Stimulated activated CD8-positive, alpha-beta memory T cell treated with anti-CD3 and anti-CD28 coated beads, Interleukin-15, amount 100 ng/mL, for 48 hours (primary cell): Measurements from ENCODE around the gene MBNL1.

Experiments used
- DNase-seq, 2 donors: peaks; one replicate each; pipeline ENCODE4 v3.0.0-alpha.2; 2020; ENCODE audit warnings: low read depth in 2 of 2

MBNL1 gene

DNA sequence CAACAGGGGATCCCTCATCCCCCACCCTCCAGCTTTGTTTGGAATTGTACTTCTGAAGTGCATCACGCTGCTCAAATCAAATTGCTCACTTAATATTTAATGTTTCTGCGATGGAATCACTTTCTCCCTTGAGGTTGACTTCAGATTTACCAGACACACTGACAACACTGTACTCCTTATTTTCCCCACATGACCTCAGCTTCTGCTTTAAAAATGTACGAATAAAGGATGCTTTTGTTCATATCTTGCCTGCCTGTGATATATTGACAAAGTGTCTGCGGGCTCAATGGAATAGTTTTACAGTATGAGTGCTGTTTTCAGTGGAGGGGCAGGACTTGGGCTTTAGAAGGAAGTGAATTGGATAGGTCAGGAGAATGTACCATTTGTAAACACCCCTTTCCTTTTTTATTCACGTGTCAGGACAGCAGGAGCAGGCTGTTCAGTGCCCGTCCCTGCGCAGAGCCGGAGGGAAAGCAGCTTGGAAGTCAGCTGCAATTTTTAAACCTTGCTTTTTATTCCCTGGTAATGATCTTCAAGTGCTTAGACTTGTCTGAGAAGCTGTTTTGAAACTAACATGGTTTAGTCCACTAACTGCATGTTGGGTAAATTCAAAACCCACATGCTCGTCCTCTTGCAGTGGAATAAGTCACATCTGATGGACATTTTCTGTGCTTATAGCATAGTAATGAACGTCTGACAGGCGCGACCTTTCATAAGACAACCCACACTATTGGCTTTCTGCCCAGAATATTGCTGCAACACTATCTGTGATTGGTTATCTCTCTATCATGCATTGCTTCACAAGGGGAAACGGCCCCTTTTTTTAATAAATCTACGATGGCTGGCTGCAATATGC is 29.9 kb downstream of the MBNL1 start:
- DNase-seq = peak; percentile 24 to 43

DNA sequence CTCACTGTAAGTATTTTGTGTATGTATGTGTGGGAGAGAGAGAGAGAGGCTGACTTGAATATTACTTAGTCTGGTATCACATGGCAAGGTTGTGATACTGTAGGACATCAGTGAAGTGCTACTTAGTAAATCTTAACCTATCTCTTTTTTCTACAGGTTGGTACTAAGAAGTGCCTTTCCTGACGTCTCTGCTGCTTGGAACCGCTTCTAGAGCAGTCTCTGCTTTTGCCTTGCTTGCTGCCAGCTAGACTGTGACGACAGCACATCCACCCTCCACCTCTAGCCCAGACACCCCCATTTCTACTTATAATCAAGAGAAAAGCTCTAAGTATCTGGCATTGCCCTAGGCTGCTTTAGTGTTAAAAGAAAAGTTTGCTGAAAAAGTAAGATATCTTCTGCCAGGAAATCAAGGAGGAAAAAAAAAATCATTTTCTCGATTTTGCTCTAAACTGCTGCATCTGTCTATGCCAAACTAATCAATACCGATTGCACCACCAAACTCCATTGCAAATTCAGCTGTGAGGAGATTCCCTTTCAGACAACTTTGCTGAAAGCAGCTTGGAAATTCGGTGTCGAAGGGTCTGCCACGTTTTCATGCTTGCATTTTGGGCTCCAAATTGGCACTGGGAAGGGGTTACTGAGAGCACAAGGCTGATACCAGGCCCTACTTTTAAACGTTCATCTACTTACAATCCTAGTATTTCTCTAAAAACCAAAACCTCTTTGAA is 30.7 kb downstream of the MBNL1 start:
- no peak for DNase-seq

GRCh38 chr3:152300029-152300731 is 31.5 kb downstream of the MBNL1 start:
- DNase-seq = no peak

- DNase-seq = no peak
Measured at GRCh38 chr3:152301745-152302181, 33.0 kb downstream of the MBNL1 start.

- no peak for DNase-seq
Measured at GRCh38 chr3:152302521-152303021, 33.8 kb downstream of the MBNL1 start.

- DNase-seq = no peak
Measured at GRCh38 chr3:152304160-152304559, 35.4 kb downstream of the MBNL1 start.

GRCh38 chr3:152305075-152305474 is 36.3 kb downstream of the MBNL1 start:
- DNase-seq = no peak

DNA sequence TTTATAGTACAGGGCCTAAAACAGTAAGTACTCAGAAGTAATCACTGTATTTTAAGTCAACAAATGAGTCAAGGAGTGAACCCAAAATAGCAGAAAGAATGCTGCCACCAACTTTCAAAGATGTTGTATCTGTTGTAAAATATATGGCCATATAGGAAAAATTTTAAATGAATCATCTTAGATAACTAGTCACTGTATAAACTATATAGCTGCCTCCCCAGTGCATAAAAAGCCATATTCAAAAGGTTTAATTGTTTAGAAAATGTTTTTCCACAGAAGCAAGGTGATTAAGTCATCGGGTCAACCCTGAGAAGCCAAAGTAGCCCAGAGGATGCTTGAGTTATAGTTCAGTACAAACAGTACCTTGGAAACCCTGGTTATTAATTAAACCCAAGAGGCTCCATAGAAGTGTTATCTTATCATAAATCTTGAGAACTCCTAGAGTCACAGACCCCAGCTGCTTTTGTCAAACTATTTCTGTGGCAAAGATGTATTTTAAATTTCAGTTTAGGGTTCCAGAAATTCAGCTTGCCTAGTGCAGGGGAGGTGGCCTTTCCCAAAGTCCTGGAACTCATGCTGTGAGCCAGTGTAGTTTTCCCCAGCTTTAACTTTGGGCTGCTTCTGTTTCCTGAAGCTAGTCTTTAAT is 39.2 kb downstream of the MBNL1 start:
- no peak for DNase-seq

DNA sequence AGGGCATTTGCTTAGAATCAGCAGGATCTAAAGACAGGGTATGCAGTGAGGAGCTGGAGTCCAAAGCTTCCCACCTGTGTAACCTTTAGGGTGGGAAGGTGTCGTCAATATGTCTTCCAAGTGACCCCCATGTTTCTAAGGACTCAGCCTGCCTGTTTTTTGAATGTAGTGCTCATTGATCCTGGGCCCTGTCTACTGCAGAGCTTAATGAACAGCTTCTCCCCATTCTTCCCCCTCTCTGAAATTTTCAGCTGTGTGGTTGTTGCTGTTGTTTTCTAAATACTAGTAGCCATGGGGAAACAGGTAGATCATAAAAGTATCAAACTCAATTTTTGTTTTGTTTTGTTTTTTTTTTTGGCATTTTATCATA is 39.7 kb downstream of the MBNL1 start:
- no peak for DNase-seq

GRCh38 chr3:152309031-152309430 is 40.3 kb downstream of the MBNL1 start:
- no peak for DNase-seq

DNA sequence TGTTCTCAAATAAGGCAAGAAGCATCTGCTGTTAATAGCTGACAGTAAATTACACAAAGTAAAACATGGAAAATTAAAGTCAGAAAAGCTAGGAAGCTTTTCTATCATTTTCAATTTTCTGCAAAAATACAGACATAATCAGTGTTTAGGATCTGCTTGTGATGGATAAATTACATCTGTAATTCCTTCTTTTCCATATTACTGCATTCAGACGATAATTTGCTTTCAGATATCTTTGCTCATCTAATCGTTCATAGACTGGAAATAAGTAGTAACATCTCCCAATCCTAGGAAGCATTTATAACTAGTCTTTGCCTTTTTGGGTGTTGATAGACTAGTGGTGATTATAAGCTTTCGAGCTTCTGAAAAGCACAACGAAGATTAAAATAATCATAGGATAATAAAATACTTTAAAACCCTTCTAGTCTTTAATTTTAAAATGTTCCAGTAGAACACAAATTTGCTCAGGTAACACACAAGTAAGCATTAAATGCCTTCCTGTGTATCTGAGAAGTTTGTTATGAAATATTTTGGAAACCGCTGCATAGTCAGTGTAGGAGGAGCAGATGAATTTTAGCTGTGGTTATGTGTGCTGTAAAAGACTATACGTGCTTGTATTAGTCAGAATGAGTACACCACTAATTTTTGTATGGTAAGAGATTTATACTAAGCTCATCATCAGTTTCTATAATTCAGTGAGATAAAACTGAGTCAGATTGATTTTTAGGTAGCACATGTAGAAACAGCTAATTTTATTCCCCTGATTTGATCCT is 41.0 kb downstream of the MBNL1 start:
- DNase-seq = no peak

DNA sequence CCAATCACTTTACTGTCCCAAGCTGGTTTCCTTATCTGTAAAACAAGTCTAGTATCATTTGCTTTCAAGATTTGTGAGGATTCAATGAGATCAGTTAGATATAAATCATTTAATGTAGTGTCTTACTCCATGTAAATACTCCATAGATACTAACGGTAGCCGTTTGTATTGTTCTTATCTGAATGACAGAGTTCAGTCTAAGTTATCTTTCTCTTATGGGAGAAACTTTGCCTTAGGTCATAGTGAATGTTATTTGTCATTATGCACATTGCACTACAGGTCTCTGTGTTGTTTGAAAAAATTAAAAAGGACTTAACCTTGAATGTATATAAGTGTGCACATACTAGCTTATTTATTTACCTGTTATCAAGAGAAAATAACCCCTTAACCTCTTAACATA is 44.7 kb downstream of the MBNL1 start:
- DNase-seq = no peak

DNA sequence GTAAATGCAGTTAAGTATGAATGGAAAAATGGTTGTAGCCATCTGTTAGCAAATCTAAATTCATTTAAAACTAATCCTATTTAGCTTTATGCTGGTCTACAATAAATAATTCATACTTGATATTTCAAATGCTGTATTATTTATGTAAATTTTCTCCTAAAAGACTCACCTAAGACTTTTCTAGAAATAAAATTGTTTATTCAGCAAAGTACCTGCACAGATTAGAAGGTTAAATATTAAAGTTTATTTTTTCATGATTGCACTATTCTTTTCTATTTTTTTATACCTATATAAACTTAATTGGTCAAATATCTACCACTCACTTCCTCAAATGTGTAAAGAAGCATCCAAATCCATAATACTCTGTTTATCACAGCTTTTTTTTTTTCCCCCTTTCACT is 45.2 kb downstream of the MBNL1 start:
- no peak for DNase-seq

DNA sequence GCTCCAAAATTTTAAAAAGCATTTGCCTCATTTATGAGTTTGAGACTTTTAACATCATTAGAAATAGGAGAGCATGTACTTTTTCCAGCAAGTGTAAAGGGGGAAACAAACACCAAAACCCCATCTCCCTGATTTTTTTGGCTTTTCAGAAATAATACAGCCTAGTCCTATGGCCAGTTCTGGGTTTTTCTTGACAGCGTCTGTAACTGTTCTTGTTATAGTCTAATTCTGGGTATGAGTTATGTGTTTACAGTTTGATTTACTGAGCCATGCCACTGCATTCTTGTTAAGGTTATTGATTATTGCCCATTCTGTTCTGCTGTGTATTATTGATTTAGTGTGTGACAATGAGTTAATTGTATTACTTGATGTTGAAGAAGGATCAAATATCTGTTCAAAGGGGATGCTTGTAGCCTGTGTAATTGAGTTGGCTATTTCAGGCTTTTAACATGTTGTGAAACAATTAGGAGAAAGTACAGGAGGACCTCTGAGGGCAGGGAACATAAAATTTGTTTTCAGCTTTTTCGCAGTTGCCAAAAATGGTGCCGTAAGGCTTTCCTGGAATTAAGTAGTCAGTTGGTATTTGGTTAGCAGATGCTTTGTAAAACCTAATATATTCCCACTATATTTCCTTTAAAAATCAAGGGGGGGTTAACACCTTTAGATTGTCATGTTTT is 46.1 kb downstream of the MBNL1 start:
- no peak for DNase-seq

DNA sequence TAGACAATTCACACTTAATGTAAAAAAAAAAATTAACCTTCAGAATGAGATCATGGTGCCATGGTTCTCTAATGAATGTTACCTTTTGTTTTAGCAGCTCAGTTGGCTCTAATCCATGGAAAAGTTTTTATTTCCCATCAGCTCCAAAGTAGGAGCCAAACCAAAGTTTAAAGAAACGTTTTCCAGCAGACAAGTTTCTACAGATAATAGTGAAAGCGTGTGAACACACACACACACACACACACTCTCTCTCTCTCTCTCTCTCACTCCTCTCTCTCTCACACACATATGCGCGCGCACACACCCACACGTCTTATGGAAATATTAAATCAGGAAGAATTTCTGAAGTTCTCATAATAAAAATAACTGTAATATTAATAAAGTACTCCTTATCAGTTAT is 46.9 kb downstream of the MBNL1 start:
- DNase-seq = no peak

- no peak for DNase-seq
Measured at GRCh38 chr3:152316318-152316717, 47.6 kb downstream of the MBNL1 start.

DNA sequence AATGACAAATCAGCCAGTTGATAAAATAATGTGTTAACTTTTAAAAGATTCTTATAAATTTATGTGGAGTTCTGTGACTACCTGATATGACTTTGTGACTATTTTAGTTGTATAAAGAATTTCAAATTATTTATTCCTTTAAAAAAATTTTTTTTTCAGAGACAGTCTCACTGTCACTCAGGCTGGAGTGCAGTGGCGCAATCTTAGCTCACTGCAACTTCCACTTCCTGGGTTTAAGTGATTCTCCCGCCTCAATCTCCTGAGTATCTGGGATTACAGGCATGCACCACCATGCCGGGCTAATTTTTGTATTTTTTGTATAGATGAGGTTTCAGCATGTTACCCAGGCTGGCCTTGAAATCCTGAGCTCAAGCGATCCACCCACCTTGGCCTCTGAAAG is 48.5 kb downstream of the MBNL1 start:
- DNase-seq = no peak

DNA sequence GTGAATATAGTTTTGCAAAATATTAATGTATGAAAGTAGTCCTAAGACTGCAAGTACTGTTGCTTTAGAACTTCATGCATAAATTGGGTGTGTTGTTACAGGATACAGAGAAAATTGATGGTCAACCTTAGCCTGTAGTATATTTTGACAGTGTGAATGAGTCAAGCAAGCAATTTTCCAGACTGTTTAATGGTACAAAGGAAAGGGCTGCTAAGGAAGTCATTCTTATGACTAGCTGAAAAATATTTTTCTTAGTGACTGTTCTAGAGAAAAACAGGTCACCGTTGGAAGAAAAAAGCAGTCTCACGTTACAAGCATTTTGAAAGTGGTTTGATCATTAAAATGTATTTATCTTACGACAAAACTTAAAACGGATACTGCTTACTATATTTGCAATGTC is 49.2 kb downstream of the MBNL1 start:
- no peak for DNase-seq

DNA sequence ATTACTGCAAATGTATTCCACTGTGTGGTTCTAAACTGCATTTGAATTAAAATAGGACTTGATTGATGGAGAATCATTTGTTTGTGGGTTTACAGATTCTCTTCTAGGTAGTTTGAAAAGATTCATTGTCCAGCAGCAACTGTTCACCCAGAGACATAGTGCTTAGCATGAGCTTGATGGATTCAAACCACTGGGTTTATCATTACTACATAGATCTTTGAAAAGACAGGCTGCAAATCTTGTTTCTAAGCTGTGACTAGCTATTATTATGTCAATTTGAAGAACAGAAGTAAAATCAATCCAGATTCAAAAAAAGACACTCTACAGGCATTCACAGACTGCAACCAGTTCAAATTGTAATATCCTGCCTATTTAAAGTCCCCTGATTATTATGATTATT is 49.8 kb downstream of the MBNL1 start:
- DNase-seq = no peak

DNA sequence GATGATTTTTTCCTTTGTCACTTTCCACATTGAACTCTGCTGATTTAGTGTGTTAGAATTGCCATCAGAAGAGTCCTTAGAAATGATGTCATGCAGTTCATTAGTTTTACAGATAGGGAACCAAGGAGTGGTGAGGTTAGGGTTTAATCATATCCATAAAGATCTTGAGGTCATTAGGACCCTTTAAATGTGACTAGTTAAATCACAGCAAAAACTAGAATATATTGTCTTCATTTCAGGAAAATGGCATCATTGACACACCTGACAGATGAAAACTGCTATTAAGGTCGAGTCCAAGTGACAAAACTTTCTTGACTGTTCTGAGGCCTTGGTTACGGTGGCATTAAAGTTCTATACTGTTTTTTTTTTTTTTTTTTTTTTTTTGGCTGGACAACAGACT is 50.5 kb downstream of the MBNL1 start:
- no peak for DNase-seq
